ENCODE measurements around the gene RBBP9.
"Not testable (repeated sequence)": the region's sequence is repeated elsewhere in the genome, so short reads cannot be mapped to it uniquely, and the experiment has no call there.

The RBBP9 gene

GRCh38 chr20:18504479-18505060 is 7.5 kb upstream of the RBBP9 start:
- no peak for DNase-seq (ENCODE audit: low read depth, low spot score)

- not testable (repeated sequence) for DNase-seq (ENCODE audit: low read depth, low spot score)
Measured at GRCh38 chr20:18501672-18502071, 4.6 kb upstream of the RBBP9 start.

- DNase-seq (ENCODE audit: low read depth, low spot score): no peak
Measured at GRCh38 chr20:18497603-18498002, 578 bp upstream of the RBBP9 start.

- no peak for DNase-seq (ENCODE audit: low read depth, low spot score)
Measured at GRCh38 chr20:18496042-18496441, 983 bp downstream of the RBBP9 start.

- no peak for DNase-seq (ENCODE audit: low read depth, low spot score)
Measured at GRCh38 chr20:18488301-18488700, 8.7 kb downstream of the RBBP9 start.

GRCh38 chr20:18481596-18481995 is 15.4 kb downstream of the RBBP9 start:
- no peak for DNase-seq (ENCODE audit: low read depth, low spot score)

GRCh38 chr20:18477821-18478220 is 19.2 kb downstream of the RBBP9 start:
- DNase-seq (ENCODE audit: low read depth, low spot score): no peak

GRCh38 chr20:18477218-18477617 is 19.8 kb downstream of the RBBP9 start:
- no peak for DNase-seq (ENCODE audit: low read depth, low spot score)

- peak; percentile 89 for DNase-seq (ENCODE audit: low read depth, low spot score)
Measured at GRCh38 chr20:18466894-18467730, 29.9 kb downstream of the RBBP9 start, which contains the start of the genes DZANK1 and POLR3F. DZANK1 (minus strand) TSS chr20:18467030; CDS start chr20:18465358, 1,672 bp downstream. POLR3F (plus strand) TSS chr20:18467390; CDS start chr20:18467507, 117 bp downstream.

- no peak for DNase-seq (ENCODE audit: low read depth, low spot score)
Measured at GRCh38 chr20:18466574-18466893, 30.5 kb downstream of the RBBP9 start.

GRCh38 chr20:18465536-18466200 is 31.4 kb downstream of the RBBP9 start:
- no peak for DNase-seq (ENCODE audit: low read depth, low spot score)

GRCh38 chr20:18456600-18456999 is 40.4 kb downstream of the RBBP9 start:
- no peak for DNase-seq (ENCODE audit: low read depth, low spot score)

- DNase-seq (ENCODE audit: low read depth, low spot score): no peak
Measured at GRCh38 chr20:18443886-18444285, 53.1 kb downstream of the RBBP9 start.

- no peak for DNase-seq (ENCODE audit: low read depth, low spot score)
Measured at GRCh38 chr20:18440403-18440802, 56.6 kb downstream of the RBBP9 start.

- DNase-seq (ENCODE audit: low read depth, low spot score): no peak
Measured at GRCh38 chr20:18436847-18437246, 60.2 kb downstream of the RBBP9 start.
